Measurements from ENCODE around the gene MAPK11.

Gene MAPK11

GRCh38 chr22:50215297-50216054 lies 54.7 kb downstream of the MAPK11 start:
- Histone ChIP-seq H3K27ac (no peak overlapping the region), H3K4me3 (no peak overlapping the region)
- no peak for TF ChIP-seq CTCF (IDR thresholded peaks at IDR 0.05)
- DNase-seq (ENCODE audit: low spot score), result no peak
